Lower leg skin (tissue), 3 donors: Measurements from ENCODE around the gene CXXC5.

Experiments used
- POLR2A ChIP-seq, 2 donors: fragments of 450-650 bp; IDR thresholded peaks; one replicate each; pipeline ENCODE4 v1.6.1; 2016 to 2017; ENCODE audit warnings: antibody characterized with exemption in 2 of 2, mild to moderate bottlenecking in 1 of 2, moderate library complexity in 1 of 2
- TF ChIP-seq, protein P1 (sequence below), 3 donors: fragments of 450-650 bp; IDR thresholded peaks; one replicate each; pipeline ENCODE4 v1.5.1; 2016; ENCODE audit warnings: antibody characterized with exemption in 3 of 3, mild to moderate bottlenecking in 3 of 3, moderate library complexity in 2 of 3

GRCh38 chr5:139699351-139699750, 51.2 kb downstream of the CXXC5 start:
- TF ChIP-seq, protein P1, sequence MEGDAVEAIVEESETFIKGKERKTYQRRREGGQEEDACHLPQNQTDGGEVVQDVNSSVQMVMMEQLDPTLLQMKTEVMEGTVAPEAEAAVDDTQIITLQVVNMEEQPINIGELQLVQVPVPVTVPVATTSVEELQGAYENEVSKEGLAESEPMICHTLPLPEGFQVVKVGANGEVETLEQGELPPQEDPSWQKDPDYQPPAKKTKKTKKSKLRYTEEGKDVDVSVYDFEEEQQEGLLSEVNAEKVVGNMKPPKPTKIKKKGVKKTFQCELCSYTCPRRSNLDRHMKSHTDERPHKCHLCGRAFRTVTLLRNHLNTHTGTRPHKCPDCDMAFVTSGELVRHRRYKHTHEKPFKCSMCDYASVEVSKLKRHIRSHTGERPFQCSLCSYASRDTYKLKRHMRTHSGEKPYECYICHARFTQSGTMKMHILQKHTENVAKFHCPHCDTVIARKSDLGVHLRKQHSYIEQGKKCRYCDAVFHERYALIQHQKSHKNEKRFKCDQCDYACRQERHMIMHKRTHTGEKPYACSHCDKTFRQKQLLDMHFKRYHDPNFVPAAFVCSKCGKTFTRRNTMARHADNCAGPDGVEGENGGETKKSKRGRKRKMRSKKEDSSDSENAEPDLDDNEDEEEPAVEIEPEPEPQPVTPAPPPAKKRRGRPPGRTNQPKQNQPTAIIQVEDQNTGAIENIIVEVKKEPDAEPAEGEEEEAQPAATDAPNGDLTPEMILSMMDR (IDR thresholded peaks at IDR 0.05), result no peak
- TF ChIP-seq POLR2A (IDR thresholded peaks at IDR 0.05), result no peak
